SU-DHL-6 (cell line): ENCODE measurements around the gene LMOD2.

Experiments used
- H2AFZ ChIP-seq: fragments of 200-600 bp; sonication (generic); 2 replicates; pipeline ENCODE4 v1.6.1; 2014; ENCODE audit warnings: low read depth, mild to moderate bottlenecking, moderate library complexity, mixed read lengths, antibody characterized with exemption, low read length; ENCODE audit not compliant: severe bottlenecking
- H3F3A ChIP-seq: fragments of 200-600 bp; shearing (Covaris generic); 2 replicates; pipeline ENCODE4 v1.6.0; 2016; ENCODE audit warnings: antibody characterized with exemption, mild to moderate bottlenecking; ENCODE audit not compliant: insufficient read depth
- H3K27ac ChIP-seq: fragments of 200-600 bp; sonication (generic); 2 replicates; pipeline ENCODE4 v1.5.1; 2016; ENCODE audit warnings: low read depth, mild to moderate bottlenecking, low read length, moderate library complexity, mixed read lengths
- H3K27me3 ChIP-seq: fragments of 200-600 bp; sonication (generic), shearing (Covaris generic); 2 replicates; pipeline ENCODE4 v1.6.0; 2014; ENCODE audit warnings: mild to moderate bottlenecking, low read length
- H3K36me3 ChIP-seq: fragments of 200-600 bp; sonication (generic); 2 replicates; pipeline ENCODE4 v1.6.1; 2014; ENCODE audit warnings: mild to moderate bottlenecking, low read length, mixed read lengths
- H3K4me2 ChIP-seq: fragments of 300-600, 200-600 bp; shearing (Covaris generic), sonication (generic); 2 replicates; pipeline ENCODE4 v1.6.0; 2014; ENCODE audit warnings: low read length, low read depth, mild to moderate bottlenecking; ENCODE audit not compliant: poor library complexity, severe bottlenecking
- H3K4me3 ChIP-seq: fragments of 200-600 bp; sonication (generic); 2 replicates; pipeline ENCODE4 v1.5.1; 2014; ENCODE audit warnings: antibody characterized with exemption, low read length, mild to moderate bottlenecking, mixed read lengths; ENCODE audit not compliant: insufficient read depth, poor library complexity, severe bottlenecking
- H3K79me2 ChIP-seq: fragments of 200-600 bp; sonication (generic); 2 replicates; pipeline ENCODE4 v1.6.1; 2014; ENCODE audit warnings: mild to moderate bottlenecking, low read length, moderate library complexity; ENCODE audit not compliant: insufficient read depth
- H3K9ac ChIP-seq: fragments of 200-600 bp; sonication (generic); 2 replicates; pipeline ENCODE4 v1.7.0; 2014; ENCODE audit warnings: mild to moderate bottlenecking, low read length
- H3K9me2 ChIP-seq: fragments of 200-600 bp; sonication (generic); replicated peaks from 2 replicates; pipeline ENCODE4 v1.6.1; 2014; ENCODE audit warnings: low read length; ENCODE audit not compliant: insufficient read depth
- H3K9me3 ChIP-seq: fragments of 200-600 bp; sonication (generic); 2 replicates; pipeline ENCODE4 v1.6.1; 2014; ENCODE audit warnings: low read length, mixed read lengths; ENCODE audit not compliant: insufficient read depth
- H4K20me1 ChIP-seq: fragments of 200-600 bp; sonication (generic); 2 replicates; pipeline ENCODE4 v1.6.1; 2014; ENCODE audit warnings: low read depth, mild to moderate bottlenecking, antibody characterized with exemption, low read length, moderate library complexity, mixed read lengths
- CTCF ChIP-seq: fragments of 200-600 bp; sonication (generic); IDR thresholded peaks from one replicate; pipeline ENCODE4 v1.5.1; 2017; ENCODE audit warnings: antibody characterized with exemption, mild to moderate bottlenecking, low read length, moderate library complexity; ENCODE audit not compliant: insufficient read depth, poor library complexity, severe bottlenecking
- EZH2phosphoT487 ChIP-seq: fragments of 200-600 bp; sonication (generic), shearing (Covaris generic); conservative IDR thresholded peaks from 2 replicates; pipeline ENCODE4 v1.6.1; 2018; ENCODE audit warnings: mild to moderate bottlenecking, antibody characterized with exemption, low read length, moderate library complexity, mixed read lengths

LMOD2 gene

GRCh38 chr7:123673752-123674398 is 18.2 kb downstream of the LMOD2 start:
- no peaks in the 10 kb centered on the region for H3K9me2 ChIP-seq
- no peaks in the 10 kb centered on the region for H3K36me3 ChIP-seq
- H3F3A ChIP-seq, result no peaks in the 10 kb centered on the region
- H3K27me3 ChIP-seq, result no peaks in the 10 kb centered on the region
- no peak overlapping the region for H2AFZ ChIP-seq
- H3K79me2 ChIP-seq, result no peaks in the 10 kb centered on the region
- no peak overlapping the region for H3K4me3 ChIP-seq
- H3K9me3 ChIP-seq, result no peaks in the 10 kb centered on the region
- no peak overlapping the region for H3K9ac ChIP-seq
- H4K20me1 ChIP-seq, result no peaks in the 10 kb centered on the region
- no peak for TF ChIP-seq CTCF
- TF ChIP-seq EZH2phosphoT487, result no peak
- no peak overlapping the region for H3K4me2 ChIP-seq
- no peak overlapping the region for H3K27ac ChIP-seq

DNA sequence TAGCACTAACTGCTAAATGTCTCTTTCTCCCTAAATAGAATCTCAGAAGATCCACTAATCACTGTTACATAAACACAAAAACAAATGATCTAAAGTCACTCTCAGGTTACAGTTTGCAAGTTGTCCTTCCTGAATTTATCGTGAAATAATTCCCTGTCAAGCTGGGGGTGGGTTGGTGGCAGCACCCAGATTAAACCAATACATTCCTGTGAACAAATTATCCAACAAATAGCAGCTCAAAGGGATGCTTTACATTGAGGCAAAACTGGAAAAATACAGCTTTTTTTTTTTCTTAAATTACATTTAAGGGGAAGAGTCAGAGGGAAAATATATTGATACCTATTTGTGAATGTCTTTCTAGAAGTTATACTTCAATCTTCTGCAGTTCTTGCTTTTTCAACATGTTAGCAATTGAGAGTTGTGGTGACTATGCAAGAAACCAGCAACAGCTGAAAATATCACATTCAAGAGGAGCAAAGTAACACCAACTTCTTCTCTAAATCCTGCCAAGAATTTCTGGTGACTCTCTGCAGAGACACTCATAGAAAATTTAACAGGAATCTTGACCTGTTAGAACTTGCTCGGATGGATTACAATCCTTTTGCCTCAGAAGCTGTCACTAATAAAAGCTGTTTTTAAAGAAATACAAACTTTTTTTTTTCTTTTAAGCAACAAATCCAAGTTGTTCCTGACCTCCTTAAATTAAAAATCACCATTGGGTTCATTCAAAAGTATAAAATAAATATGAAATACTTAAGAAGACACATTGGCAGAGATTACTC is 18.9 kb downstream of the LMOD2 start:
- Histone ChIP-seq H4K20me1 (no peaks in the 10 kb centered on the region), H3K79me2 (no peaks in the 10 kb centered on the region), H3K4me2 (no peak overlapping the region), H3F3A (no peaks in the 10 kb centered on the region), H3K36me3 (no peaks in the 10 kb centered on the region), H2AFZ (no peak overlapping the region), H3K27ac (no peak overlapping the region), H3K9ac (no peak overlapping the region), H3K9me2 (no peaks in the 10 kb centered on the region), H3K27me3 (no peaks in the 10 kb centered on the region), H3K4me3 (no peak overlapping the region), H3K9me3 (no peaks in the 10 kb centered on the region)
- TF ChIP-seq CTCF (no peak), EZH2phosphoT487 (no peak)

DNA sequence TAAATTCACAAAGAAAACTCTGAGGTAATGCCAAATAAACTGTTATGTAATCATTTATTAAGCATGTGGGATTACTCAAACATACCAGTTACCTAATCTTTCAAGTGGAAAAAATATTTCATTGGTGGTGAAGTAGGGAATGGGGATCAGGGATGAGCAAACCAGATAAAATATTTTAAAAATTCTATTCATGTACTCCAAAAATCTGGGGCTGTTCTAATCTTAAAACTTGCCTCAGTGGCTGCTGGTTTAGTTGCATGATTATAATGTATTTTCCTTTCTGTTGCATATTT is 19.5 kb downstream of the LMOD2 start:
- TF ChIP-seq CTCF (no peak), EZH2phosphoT487 (no peak)
- H3K79me2 ChIP-seq, result no peaks in the 10 kb centered on the region

More for the DNA sequence above, 19.5 kb downstream of the LMOD2 start:
- H3K4me3 ChIP-seq, result no peak overlapping the region
- no peak overlapping the region for H3K27ac ChIP-seq
- H3K36me3 ChIP-seq, result no peaks in the 10 kb centered on the region
- no peak overlapping the region for H3K4me2 ChIP-seq
- no peak overlapping the region for H2AFZ ChIP-seq
- H3K9me3 ChIP-seq, result no peaks in the 10 kb centered on the region
- no peaks in the 10 kb centered on the region for H3K9me2 ChIP-seq
- no peaks in the 10 kb centered on the region for H4K20me1 ChIP-seq
- no peaks in the 10 kb centered on the region for H3F3A ChIP-seq
- H3K9ac ChIP-seq, result no peak overlapping the region
- no peaks in the 10 kb centered on the region for H3K27me3 ChIP-seq
